MCF 10A (cell line): Measurements from ENCODE around the gene DIO2. TPM values are rescaled to one million over a fixed set of nuclear protein-coding genes. Genes with fewer than 3 reads are reported as not detected.

Source experiments
- BruUV-seq: library from RNA; stranded (reverse); fragments of 400-500 nt; replicated peaks from 2 replicates; lab custom pipeline; 2021; lab: Mats Ljungman, UMichigan
- CTCF ChIA-PET: fragments of 300-600 bp; sonication (Branson Sonifier 250); formaldehyde crosslinking; extraction: SDS; loops from one replicate; lab custom pipeline; 2021; ENCODE audit warnings: antibody characterized with exemption, inconsistent platforms; lab: Yijun Ruan, JAX
- POLR2A ChIA-PET: fragments of 300-600, 350-650 bp; sonication (Branson Sonifier 250); formaldehyde crosslinking; extraction: SDS; loops from one replicate; lab custom pipeline; 2020; ENCODE audit warnings: antibody characterized with exemption, inconsistent platforms; lab: Yijun Ruan, JAX
- DNase-seq: peaks from one replicate; pipeline ENCODE4 v3.0.0-alpha.2; 2018; ENCODE audit not compliant: unreplicated experiment
- H3K27ac Mint-ChIP-seq: one replicate; pipeline ENCODE4 v1.8.0; 2022; ENCODE audit warnings: mild to moderate bottlenecking, low read depth, mixed read lengths; ENCODE audit not compliant: unreplicated experiment
- H3K27me3 Mint-ChIP-seq: one replicate; pipeline ENCODE4 v1.8.0; 2022; ENCODE audit warnings: mixed read lengths; ENCODE audit not compliant: insufficient read depth, unreplicated experiment
- H3K36me3 Mint-ChIP-seq: one replicate; pipeline ENCODE4 v1.8.0; 2022; ENCODE audit warnings: mild to moderate bottlenecking, moderate library complexity, mixed read lengths; ENCODE audit not compliant: insufficient read depth, unreplicated experiment
- H3K4me1 Mint-ChIP-seq: one replicate; pipeline ENCODE4 v1.8.0; 2022; ENCODE audit warnings: mixed read lengths; ENCODE audit not compliant: insufficient read depth, unreplicated experiment
- H3K4me3 Mint-ChIP-seq: one replicate; pipeline ENCODE4 v1.8.0; 2022; ENCODE audit warnings: mild to moderate bottlenecking, moderate library complexity, mixed read lengths; ENCODE audit not compliant: unreplicated experiment
- H3K9me3 Mint-ChIP-seq: one replicate; pipeline ENCODE4 v1.8.0; 2022; ENCODE audit warnings: mixed read lengths; ENCODE audit not compliant: unreplicated experiment
- CTCF ChIP-seq: fragments of 200-600 bp; IDR thresholded peaks from one replicate; pipeline ENCODE4 v1.8.0; 2022; ENCODE audit warnings: antibody characterized with exemption, mild to moderate bottlenecking; ENCODE audit not compliant: unreplicated experiment
- intact Hi-C: fragments of 100-400 bp; cut with micrococcal nuclease; formaldehyde crosslinking; loops from 2 replicates; pipeline ENCODE4 v1.14.1; 2022
- total RNA-seq: library from RNA; stranded (reverse); gene quantifications from 2 replicates; pipeline ENCODE4 v1.2.3, GENCODE V29; 2022

The DIO2 gene
- total RNA-seq, 1 experiment from 2014 or later: 0.26 TPM

- intact Hi-C loops: no loop called here
- H3K4me3 Mint-ChIP-seq: no peak overlapping the region
Observed at GRCh38 chr14:80233470-80234089, 22.3 kb upstream of the DIO2 start.

GRCh38 chr14:80231702-80232101, 20.4 kb upstream of the DIO2 start:
- intact Hi-C loops: no loop called here
- Mint-ChIP-seq H3K27ac (no peak overlapping the region), H3K9me3 (peaks cover 17% of the 10 kb centered on the region), H3K36me3 (no peaks in the 10 kb centered on the region), H3K4me1 (no peaks in the 10 kb centered on the region), H3K27me3 (no peaks in the 10 kb centered on the region), H3K4me3 (no peak overlapping the region)
- no TSS peak for BruUV-seq
- POLR2A ChIA-PET: no interaction called here
- TF ChIP-seq CTCF: no peak
- no peak for DNase-seq
- CTCF ChIA-PET: no interaction called here

More at GRCh38 chr14:80233470-80234089, 22.3 kb upstream of the DIO2 start:
- H3K27ac Mint-ChIP-seq: no peak overlapping the region
- no TSS peak for BruUV-seq
- peaks cover 26% of the 10 kb centered on the region for H3K9me3 Mint-ChIP-seq
- no peaks in the 10 kb centered on the region for H3K36me3 Mint-ChIP-seq
- H3K27me3 Mint-ChIP-seq: no peaks in the 10 kb centered on the region
- H3K4me1 Mint-ChIP-seq: no peaks in the 10 kb centered on the region
- no peak for DNase-seq
- no peak for TF ChIP-seq CTCF
- ChIA-PET CTCF (interaction anchor here (0.6 kb wide), 1 partner anchor 39 kb away, joined by 3 read pairs; no protein-coding TSS in a partner anchor), POLR2A (no interaction called here)

DNA sequence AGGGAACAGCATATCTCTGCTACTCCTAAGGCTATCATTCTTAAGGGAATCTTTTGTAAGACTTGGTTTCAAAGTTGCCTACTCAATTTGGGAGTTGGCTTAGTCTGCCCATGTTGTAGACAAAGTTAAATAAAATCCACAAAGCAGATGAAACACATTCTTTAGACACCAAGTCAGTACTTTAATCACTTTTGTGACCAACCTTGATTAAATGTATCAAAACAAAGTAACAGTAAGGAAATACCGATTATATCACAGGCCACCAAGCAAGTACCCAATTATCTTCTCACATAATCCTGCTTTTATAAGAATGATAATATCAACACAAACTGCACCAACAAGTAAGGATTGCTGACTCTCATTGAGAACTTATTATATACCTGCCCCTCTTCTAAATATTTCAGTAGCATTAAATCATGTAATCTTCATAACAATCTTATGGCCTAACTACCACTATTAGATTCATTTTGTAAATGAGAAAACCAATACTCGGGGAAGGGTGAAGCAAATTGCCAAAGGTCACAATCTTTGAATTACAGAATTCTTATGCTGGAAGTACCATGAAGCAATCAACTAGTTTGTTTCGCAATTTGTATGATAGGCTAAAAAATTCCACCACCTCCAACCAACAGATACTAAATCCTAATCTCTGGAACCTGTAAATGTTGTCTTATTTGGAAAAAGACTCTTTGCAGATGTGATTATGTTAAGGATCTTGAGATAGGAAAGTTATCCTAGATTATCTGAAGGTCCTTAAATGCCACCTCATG, 12.6 kb upstream of the DIO2 start:
- intact Hi-C loops: no loop called here
- ChIA-PET CTCF (interaction anchor here (0.6 kb wide), 1 partner anchor 773 kb away, joined by 3 read pairs; no protein-coding TSS in a partner anchor), POLR2A (no interaction called here)
- no peak for TF ChIP-seq CTCF
- Mint-ChIP-seq H3K27ac (peak overlapping the region; percentile 4), H3K4me3 (no peak overlapping the region), H3K4me1 (peaks cover 8% of the 10 kb centered on the region), H3K36me3 (no peaks in the 10 kb centered on the region), H3K9me3 (no peaks in the 10 kb centered on the region), H3K27me3 (no peaks in the 10 kb centered on the region)
- BruUV-seq: no TSS peak
- DNase-seq: no peak

DNA sequence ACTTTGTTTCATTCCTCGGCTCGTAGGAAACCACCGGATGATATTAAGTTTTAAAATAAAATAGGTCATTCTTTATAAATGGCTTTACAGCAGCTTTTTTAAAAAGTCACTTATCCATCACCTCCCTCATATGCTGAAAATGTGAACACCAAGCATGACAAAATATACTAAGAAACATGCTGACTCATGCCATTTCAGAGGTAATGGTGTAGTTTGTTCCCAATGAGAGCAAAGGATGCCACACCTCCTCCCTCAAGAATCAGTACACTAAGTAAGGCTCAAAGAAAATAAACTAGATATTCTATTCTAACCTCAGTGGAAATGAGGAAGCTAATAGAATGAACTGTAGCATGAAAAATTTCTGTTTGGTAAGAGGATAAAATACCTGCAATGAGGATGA, 5.5 kb upstream of the DIO2 start:
- DNase-seq: no peak
- Mint-ChIP-seq H3K27me3 (no peaks in the 10 kb centered on the region), H3K27ac (peak overlapping the region; percentile 76), H3K4me3 (no peak overlapping the region), H3K9me3 (no peaks in the 10 kb centered on the region), H3K4me1 (peaks cover 9% of the 10 kb centered on the region), H3K36me3 (no peaks in the 10 kb centered on the region)
- CTCF ChIA-PET: interaction anchor here (0.6 to 2.1 kb wide), 4 partner anchors 27 to 761 kb away, joined by 3 to 9 read pairs (median 4); no protein-coding TSS in a partner anchor
- intact Hi-C loops: no loop called here
- no TSS peak for BruUV-seq
- POLR2A ChIA-PET: no interaction called here
- no peak for TF ChIP-seq CTCF
